GM12892 (cell line): ENCODE results near the gene TADA2B.

ENCODE experiments used
- DNase-seq: peaks from one replicate; pipeline ENCODE4 v3.0.0; 2011; ENCODE audit not compliant: insufficient read length
- FAIRE-seq: peaks from 2 replicates; lab custom pipeline; 2011; peaks lifted over from hg19 to GRCh38; lab: Jason Lieb, UNC
- POLR2A ChIP-seq: IDR thresholded peaks from 2 replicates; pipeline ENCODE4 v1.6.1; 2011; ENCODE audit warnings: low read depth, low read length, control low read depth
- POLR2AphosphoS5 ChIP-seq: IDR thresholded peaks from 2 replicates; pipeline ENCODE4 v1.6.1; 2011; ENCODE audit warnings: low read depth, low read length, control low read depth
- TAF1 ChIP-seq: IDR thresholded peaks from 2 replicates; pipeline ENCODE4 v1.6.1; 2011; ENCODE audit warnings: low read depth, mild to moderate bottlenecking, control low read depth, low read length, borderline replicate concordance

The TADA2B gene

GRCh38 chr4:7052923-7053715 is 9.9 kb downstream of the TADA2B start:
- FAIRE-seq: no peak
- no peak for DNase-seq
- TF ChIP-seq POLR2A (no peak), TAF1 (no peak), POLR2AphosphoS5 (no peak)

GRCh38 chr4:7054106-7054880 is 11.1 kb downstream of the TADA2B start:
- FAIRE-seq (no peak), DNase-seq (no peak)
- TF ChIP-seq POLR2A (no peak), POLR2AphosphoS5 (no peak), TAF1 (no peak)

GRCh38 chr4:7055111-7055989 is 12.2 kb downstream of the TADA2B start:
- FAIRE-seq (no peak), DNase-seq (no peak)
- no peak for TF ChIP-seq TAF1
- no peak for TF ChIP-seq POLR2A
- no peak for TF ChIP-seq POLR2AphosphoS5

- TF ChIP-seq POLR2A (no peak), POLR2AphosphoS5 (no peak), TAF1 (no peak)
- FAIRE-seq: no peak
Measured at GRCh38 chr4:7055990-7056325, 12.8 kb downstream of the TADA2B start.

GRCh38 chr4:7058792-7059191 is 15.6 kb downstream of the TADA2B start:
- no peak for DNase-seq
- no peak for TF ChIP-seq POLR2AphosphoS5
- no peak for TF ChIP-seq TAF1
- TF ChIP-seq POLR2A: no peak; the same call in 1 of the 2 replicates
- FAIRE-seq: peak; percentile 61

More at GRCh38 chr4:7055990-7056325, 12.8 kb downstream of the TADA2B start:
- DNase-seq: no peak

- FAIRE-seq (no peak), DNase-seq (no peak)
- TF ChIP-seq TAF1 (no peak), POLR2AphosphoS5 (0 out of 2 replicates have a peak, but pooled peaks have one; percentile 32), POLR2A (no peak; the same call in 1 of the 2 replicates)
Measured at GRCh38 chr4:7059662-7060061, 16.5 kb downstream of the TADA2B start.

DNA sequence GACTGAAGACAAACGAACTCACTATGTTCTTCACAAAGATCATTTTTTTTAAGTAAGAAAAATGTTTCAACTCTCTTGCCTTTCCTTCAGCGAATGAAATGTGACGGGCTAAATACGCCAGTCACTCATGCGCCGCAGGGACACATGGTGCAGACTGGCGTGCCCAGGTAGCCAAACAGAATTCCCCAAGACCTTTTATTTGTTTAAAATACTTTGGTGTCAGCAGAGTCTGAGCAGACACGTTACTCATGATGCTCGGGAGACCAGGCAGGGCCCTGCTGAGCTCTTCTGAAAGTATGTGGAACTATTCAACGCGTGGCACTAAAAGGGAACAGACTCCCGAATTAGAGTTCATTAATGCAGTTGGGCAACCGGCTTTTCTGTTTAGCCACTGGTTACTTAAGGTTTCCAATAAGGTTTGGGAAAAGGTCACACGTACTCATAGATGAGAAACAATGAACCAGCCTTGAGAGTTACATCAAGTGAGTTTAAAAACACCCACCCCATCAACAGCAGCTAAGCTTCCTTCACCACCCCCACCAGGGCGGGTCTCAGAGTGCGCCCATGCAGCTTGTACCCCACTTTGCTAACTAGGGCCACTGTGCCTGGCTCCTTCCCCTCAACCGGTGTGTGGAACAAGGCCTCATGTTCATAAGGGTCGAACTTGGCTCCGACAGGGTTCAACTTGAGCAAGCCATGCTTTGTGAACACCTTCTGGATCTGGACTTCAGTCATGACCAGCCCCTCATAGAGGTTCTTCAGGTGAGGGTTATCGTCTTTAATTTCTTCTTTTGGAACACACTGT is 17.4 kb downstream of the TADA2B start:
- no peak for TF ChIP-seq POLR2AphosphoS5
- no peak for FAIRE-seq
- no peak for DNase-seq

- TF ChIP-seq POLR2AphosphoS5: no peak
- no peak for TF ChIP-seq TAF1
- no peak for TF ChIP-seq POLR2A
- FAIRE-seq (no peak), DNase-seq (no peak)
Measured at GRCh38 chr4:7061815-7062214, 18.6 kb downstream of the TADA2B start.

DNA sequence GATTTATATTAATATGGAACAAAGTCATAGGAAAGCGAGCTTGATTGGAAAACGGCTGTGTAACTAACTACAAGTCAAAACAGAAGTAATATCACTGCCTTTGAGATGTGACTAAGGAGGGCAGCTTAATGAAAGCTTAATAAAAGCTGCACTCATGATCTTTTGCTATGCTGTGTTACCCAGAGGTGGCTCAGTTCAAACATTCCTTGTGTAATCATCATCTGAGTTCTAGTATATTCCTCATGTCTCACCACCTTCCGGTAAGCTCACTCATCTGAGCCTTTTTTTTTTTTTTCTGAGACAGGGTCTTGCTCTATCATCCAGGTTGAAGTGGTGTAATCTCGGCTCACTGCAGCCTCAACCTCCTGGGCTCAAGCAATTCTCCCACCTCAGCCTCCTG is 19.6 kb downstream of the TADA2B start:
- TF ChIP-seq TAF1 (no peak), POLR2A (no peak), POLR2AphosphoS5 (no peak)
- DNase-seq: no peak
- no peak for FAIRE-seq

DNA sequence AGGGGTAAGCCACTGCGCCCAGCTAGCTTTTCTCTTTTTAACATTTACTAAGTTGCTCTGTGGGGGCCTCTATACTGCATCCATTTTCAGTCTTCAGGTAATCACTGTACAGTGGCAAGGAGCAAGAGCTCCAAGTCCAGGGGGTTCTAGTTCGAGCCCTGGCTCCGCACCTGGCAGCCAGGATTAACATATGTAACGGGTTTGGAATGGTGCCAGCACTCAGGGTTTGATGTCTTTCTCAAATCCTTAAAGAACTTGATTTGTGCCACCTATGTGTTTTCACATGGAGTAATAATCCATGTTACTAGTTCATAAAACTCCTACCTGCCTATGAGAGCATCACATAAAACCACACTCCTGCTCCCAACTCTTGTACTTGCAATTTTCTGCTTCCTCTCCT is 20.2 kb downstream of the TADA2B start:
- DNase-seq (no peak), FAIRE-seq (no peak)
- TF ChIP-seq POLR2A: no peak
- TF ChIP-seq POLR2AphosphoS5: no peak
- TF ChIP-seq TAF1: no peak
